HG02970 (cell line): Measurements from ENCODE around the gene DDTL.
"Not testable (repeated sequence)": the region's sequence is repeated elsewhere in the genome, so short reads cannot be mapped to it uniquely, and the experiment has no call there.

ENCODE experiments used
- ATAC-seq: cut with Tn5 transposase; IDR thresholded peaks from one replicate; pipeline ENCODE4 v1.9.1; 2021; ENCODE audit warnings: mild to moderate bottlenecking, moderate library complexity, moderate number of reproducible peaks; ENCODE audit not compliant: unreplicated experiment, low FRiP score

The DDTL gene

GRCh38 chr22:23966568-23966967 lies at the start of gene DDTL:
Gene DDTL (plus strand): TSS chr22:23966888. CDS start chr22:23966915, 27 bp downstream.
- peak; percentile 91 for ATAC-seq

GRCh38 chr22:23920267-23920611 lies 46.4 kb upstream of the DDTL start:
- ATAC-seq = not testable (repeated sequence)

GRCh38 chr22:23921586-23922201 lies 45.0 kb upstream of the DDTL start:
- not testable (repeated sequence) for ATAC-seq

- ATAC-seq = no peak
These were observed 43.8 kb upstream of the DDTL start for GRCh38 chr22:23922921-23923320.

- no peak for ATAC-seq
These were observed 41.6 kb upstream of the DDTL start for GRCh38 chr22:23925020-23925606.

- no peak for ATAC-seq
These were observed 40.1 kb upstream of the DDTL start for GRCh38 chr22:23926561-23926960.

GRCh38 chr22:23938328-23939016 lies 28.2 kb upstream of the DDTL start:
- no peak for ATAC-seq

GRCh38 chr22:23939017-23939357 lies 27.7 kb upstream of the DDTL start:
- no peak for ATAC-seq

- not testable (repeated sequence) for ATAC-seq
These were observed 26.5 kb upstream of the DDTL start for GRCh38 chr22:23940166-23940565.

GRCh38 chr22:23947391-23947790 lies 19.3 kb upstream of the DDTL start:
- ATAC-seq = not testable (repeated sequence)

- not testable (repeated sequence) for ATAC-seq
These were observed 16.9 kb upstream of the DDTL start for GRCh38 chr22:23949764-23950163.

GRCh38 chr22:23951383-23951782 lies 15.3 kb upstream of the DDTL start:
- not testable (repeated sequence) for ATAC-seq

GRCh38 chr22:23952794-23953405 lies 13.8 kb upstream of the DDTL start:
- not testable (repeated sequence) for ATAC-seq

GRCh38 chr22:23953485-23953884 lies 13.2 kb upstream of the DDTL start:
- ATAC-seq = not testable (repeated sequence)

GRCh38 chr22:23954193-23954990 lies 12.3 kb upstream of the DDTL start:
- ATAC-seq = not testable (repeated sequence)

- not testable (repeated sequence) for ATAC-seq
These were observed 11.7 kb upstream of the DDTL start for GRCh38 chr22:23954991-23955305.

- not testable (repeated sequence) for ATAC-seq
These were observed 10.8 kb upstream of the DDTL start for GRCh38 chr22:23955886-23956285.

GRCh38 chr22:23956301-23956900 lies 10.3 kb upstream of the DDTL start:
- not testable (repeated sequence) for ATAC-seq

- ATAC-seq = not testable (repeated sequence)
These were observed 5.5 kb upstream of the DDTL start, which contains the start of gene GSTT2B for GRCh38 chr22:23961084-23961771. Gene GSTT2B (minus strand): TSS chr22:23961195. CDS start chr22:23961131, 64 bp downstream.

GRCh38 chr22:23966094-23966493 lies 594 bp upstream of the DDTL start:
- not testable (repeated sequence) for ATAC-seq
